ENCODE measurements around the gene NR2F1-AS1.

- no peak for TF ChIP-seq CTCF (conservative IDR thresholded peaks at IDR 0.05; ENCODE audit: low read length)
- TF ChIP-seq EZH2phosphoT487 (IDR thresholded peaks at IDR 0.05; ENCODE audit: borderline replicate concordance, low read depth, low read length): no peak
Observed at GRCh38 chr5:93621327-93621798, 40.3 kb upstream of the NR2F1-AS1 start.

All from OCI-LY7 (cell line).